Common myeloid progenitor, CD34-positive (primary cell): ENCODE data around the gene POT1. TPM values are rescaled to one million over a fixed set of nuclear protein-coding genes. Genes with fewer than 3 reads are reported as not detected.
A peak's percentile ranks its signal among the peaks of the same experiment; 100 is the strongest.
"Not testable (repeated sequence)": the region's sequence is repeated elsewhere in the genome, so short reads cannot be mapped to it uniquely, and the experiment has no call there.

ENCODE experiments used
- CTCF ChIA-PET: fragments of 350-600 bp; sonication (Branson Sonifier 250); formaldehyde crosslinking; loops from one replicate; lab custom pipeline; 2021; ENCODE audit warnings: antibody characterized with exemption; lab: Charles Lee
- POLR2A ChIA-PET: fragments of 350-600 bp; sonication (Branson Sonifier 250); formaldehyde crosslinking; loops from one replicate; lab custom pipeline; 2021; ENCODE audit warnings: antibody characterized with exemption; lab: Charles Lee
- DNase-seq, 3 donors: peaks; one replicate each; pipeline versions ENCODE4 v3.0.0 to v3.0.0-alpha.2; 2013
- H3K27ac ChIP-seq, 2 experiments: 1 replicate in 1 of 2; 2 replicates in 1 of 2; pipeline ENCODE4 v1.7.0; 2013; ENCODE audit warnings: inconsistent platforms in 2 of 2, low read length in 2 of 2, mild to moderate bottlenecking in 2 of 2, low read depth in 1 of 2, moderate library complexity in 1 of 2; ENCODE audit not compliant: severe bottlenecking in 2 of 2, insufficient read depth in 1 of 2, poor library complexity in 1 of 2
- H3K27me3 ChIP-seq, 5 experiments: replicated peaks in 2 of 5; 1 replicate in 3 of 5; 2 replicates in 2 of 5; pipeline versions ENCODE4 v1.6.1 to v1.7.0; 2013; ENCODE audit warnings: low read length in 4 of 5, mild to moderate bottlenecking in 2 of 5, moderate library complexity in 2 of 5, inconsistent platforms in 1 of 5; ENCODE audit not compliant: insufficient read depth in 5 of 5, control insufficient read depth in 4 of 5
- H3K36me3 ChIP-seq, 4 experiments: 1 replicate in 2 of 4; 2 replicates in 2 of 4; pipeline versions ENCODE4 v1.6.1 to v1.7.0; 2013; ENCODE audit warnings: low read length in 3 of 4, control low read depth in 1 of 4, mild to moderate bottlenecking in 1 of 4; ENCODE audit not compliant: control insufficient read depth in 4 of 4, insufficient read depth in 4 of 4
- H3K4me1 ChIP-seq, 4 experiments: 1 replicate in 3 of 4; 2 replicates in 1 of 4; pipeline versions ENCODE4 v1.6.1 to v1.7.1; 2013; ENCODE audit warnings: low read length in 3 of 4, mild to moderate bottlenecking in 3 of 4, control low read depth in 1 of 4, inconsistent platforms in 1 of 4, moderate library complexity in 1 of 4; ENCODE audit not compliant: control insufficient read depth in 4 of 4, insufficient read depth in 4 of 4; ENCODE audit errors: control extremely low read depth in 1 of 4
- H3K4me3 ChIP-seq, 7 experiments: 1 replicate in 4 of 7; 2 replicates in 3 of 7; pipeline versions ENCODE4 v1.5.1 to v1.7.0; 2013; ENCODE audit warnings: mild to moderate bottlenecking in 7 of 7, low read length in 6 of 7, moderate library complexity in 6 of 7, inconsistent platforms in 2 of 7, low read depth in 2 of 7, control low read depth in 1 of 7; ENCODE audit not compliant: insufficient read depth in 4 of 7, control insufficient read depth in 1 of 7; ENCODE audit errors: extremely low read depth in 1 of 7
- H3K9me3 ChIP-seq, 5 experiments: 1 replicate in 4 of 5; 2 replicates in 1 of 5; pipeline versions ENCODE4 v1.6.1 to v1.7.1; 2013; ENCODE audit warnings: low read length in 4 of 5, mild to moderate bottlenecking in 2 of 5, inconsistent platforms in 1 of 5, low read depth in 1 of 5, moderate library complexity in 1 of 5; ENCODE audit not compliant: control insufficient read depth in 4 of 5, insufficient read depth in 2 of 5; ENCODE audit errors: control extremely low read depth in 1 of 5
- WGBS: methylation state at CpG from one replicate; pipeline ENCODE4 v1.1.5; 2013; ENCODE audit not compliant: insufficient coverage; 5-methylcytosine and 5-hydroxymethylcytosine counted together
- polyA plus RNA-seq: library from polyadenylated mRNA; unstranded; fragments of 120-200 nt; gene quantifications from one replicate; pipeline ENCODE4 v1.2.1, GENCODE V29; 2013

Gene POT1
- 33.9 TPM for polyA plus RNA-seq

GRCh38 chr7:124929467-124930172 lies at the start of gene POT1:
Gene POT1 (minus strand): TSS chr7:124929825. CDS start chr7:124897173, 32,652 bp downstream.
- H3K4me1 ChIP-seq = peaks cover 4 to 10% (median 9%) of the 10 kb centered on the region in 4 experiments
- CTCF ChIA-PET = no interaction called here
- H3K36me3 ChIP-seq = peaks cover 0 to 6% (median 0%) of the 10 kb centered on the region in 4 experiments

GRCh38 chr7:124975131-124975530 lies 45.5 kb upstream of the POT1 start:
- H3K4me1 ChIP-seq, DNase-seq, POLR2A ChIA-PET, H3K27ac ChIP-seq, CTCF ChIA-PET, H3K9me3 ChIP-seq, H3K27me3 ChIP-seq, H3K4me3 ChIP-seq, H3K36me3 ChIP-seq: not testable (repeated sequence)
- WGBS = 90% methylated on average over 2 of the region's 3 CpGs

More at GRCh38 chr7:124929467-124930172, at the start of gene POT1:
- peak within 1 kb of the TSS; percentile 78 to 89 for H3K27ac ChIP-seq
- no peaks in the 10 kb centered on the region for H3K27me3 ChIP-seq
- WGBS = 0% methylated on average over 44 of the region's 45 CpGs
- peak within 1 kb of the TSS; percentile 23 to 100 (median 93) for H3K4me3 ChIP-seq
- DNase-seq = peak; percentile 99 to 100 (median 99)
- POLR2A ChIA-PET = interaction anchor here (0.9 kb wide), 1 partner anchor 16 kb away, joined by 3 read pairs; no protein-coding TSS in a partner anchor
- H3K9me3 ChIP-seq = no peaks in the 10 kb centered on the region

GRCh38 chr7:124965553-124965952 lies 35.9 kb upstream of the POT1 start:
- POLR2A ChIA-PET = no interaction called here

DNA sequence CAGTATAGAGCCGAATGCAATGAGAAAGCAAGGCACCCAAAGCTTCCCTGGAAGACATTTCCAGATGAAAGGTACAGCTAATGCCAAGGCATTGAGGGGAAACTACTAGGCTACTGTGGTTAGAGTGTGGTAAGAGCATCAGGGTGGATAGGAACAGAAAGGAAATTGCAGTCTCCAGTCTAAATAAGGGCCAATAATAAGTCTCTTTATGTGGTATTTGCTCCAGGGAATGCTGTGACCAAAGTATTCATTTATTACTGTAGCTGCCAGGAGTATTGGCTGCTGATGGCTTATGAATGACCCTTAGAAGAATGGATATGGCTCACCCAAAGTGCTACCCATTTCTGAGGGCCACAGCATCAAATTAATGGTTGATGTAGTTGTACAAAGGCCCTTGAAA lies 30.1 kb upstream of the POT1 start:
- ChIA-PET POLR2A (no interaction called here), CTCF (no interaction called here)
- H3K4me3 ChIP-seq = no peak overlapping the region
- peaks cover 0 to 4% (median 0%) of the 10 kb centered on the region in 5 experiments for H3K9me3 ChIP-seq
- H3K27me3 ChIP-seq = no peaks in the 10 kb centered on the region
- no peak overlapping the region for H3K27ac ChIP-seq
- 0% methylated on average over 1 of the region's 1 CpG for WGBS
- no peaks in the 10 kb centered on the region for H3K36me3 ChIP-seq
- H3K4me1 ChIP-seq = no peaks in the 10 kb centered on the region
- no peak for DNase-seq

More at GRCh38 chr7:124965553-124965952, 35.9 kb upstream of the POT1 start:
- H3K27ac ChIP-seq = no peak overlapping the region
- no peaks in the 10 kb centered on the region for H3K9me3 ChIP-seq
- H3K4me3 ChIP-seq = no peak overlapping the region
- H3K4me1 ChIP-seq = no peaks in the 10 kb centered on the region
- DNase-seq = no peak
- H3K36me3 ChIP-seq = no peaks in the 10 kb centered on the region
- no peaks in the 10 kb centered on the region for H3K27me3 ChIP-seq
- 100% methylated on average over 1 of the region's 4 CpGs for WGBS
- CTCF ChIA-PET = no interaction called here

- WGBS = 100% methylated on average over 1 of the region's 1 CpG
- H3K4me3 ChIP-seq, CTCF ChIA-PET, DNase-seq, H3K9me3 ChIP-seq, H3K4me1 ChIP-seq, H3K27ac ChIP-seq, H3K27me3 ChIP-seq, POLR2A ChIA-PET, H3K36me3 ChIP-seq: not testable (repeated sequence)
These were observed 28.3 kb upstream of the POT1 start for GRCh38 chr7:124957952-124958351.

DNA sequence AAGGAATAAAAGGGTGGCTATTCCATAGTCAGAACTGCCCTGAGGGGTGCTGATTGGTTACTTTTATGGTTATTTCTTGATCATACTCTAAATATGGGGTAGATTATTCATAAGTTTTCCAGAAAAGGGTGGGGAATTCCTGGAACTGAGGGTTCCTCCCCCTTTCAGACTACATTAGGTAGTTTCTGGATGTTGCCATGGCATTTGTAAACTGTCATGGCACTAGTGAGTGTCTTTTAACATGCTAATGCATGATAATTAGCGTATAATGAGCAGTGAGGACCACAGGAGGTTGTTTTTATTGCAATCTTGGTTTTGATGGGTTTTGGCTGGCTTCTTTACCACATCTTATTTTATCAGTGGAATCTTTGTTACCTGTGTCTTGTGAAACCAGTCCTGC lies 26.5 kb upstream of the POT1 start:
- Histone ChIP-seq H3K27ac (no peak overlapping the region), H3K36me3 (no peaks in the 10 kb centered on the region), H3K4me1 (no peaks in the 10 kb centered on the region), H3K27me3 (no peaks in the 10 kb centered on the region), H3K9me3 (peaks cover 0 to 4% (median 0%) of the 10 kb centered on the region in 5 experiments), H3K4me3 (no peak overlapping the region)
- DNase-seq = no peak
- no CpG with 5 or more reads among the region's 1 CpG for WGBS
- POLR2A ChIA-PET = no interaction called here
- CTCF ChIA-PET = no interaction called here

DNA sequence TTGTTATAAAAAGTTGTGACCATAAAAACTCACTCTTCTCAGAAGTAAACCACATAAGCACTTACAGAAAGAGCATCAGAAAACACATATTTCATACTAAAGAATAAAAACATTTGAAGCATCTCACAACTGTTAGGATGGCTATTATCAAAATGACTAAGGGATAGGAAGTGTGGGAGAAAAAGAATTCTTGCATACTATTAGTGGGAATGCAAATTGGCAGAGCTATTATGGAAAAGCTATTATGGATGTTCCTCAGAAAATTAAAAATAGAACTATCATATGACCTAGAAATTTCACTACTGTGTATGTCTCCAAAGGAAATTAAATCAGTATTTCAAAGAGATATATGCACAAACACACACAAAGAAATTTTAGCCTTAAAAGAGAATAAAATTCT lies 25.2 kb upstream of the POT1 start:
- Histone ChIP-seq H3K9me3 (peaks cover 0 to 4% (median 0%) of the 10 kb centered on the region in 5 experiments), H3K27ac (no peak overlapping the region), H3K36me3 (no peaks in the 10 kb centered on the region), H3K4me3 (no peak overlapping the region), H3K27me3 (no peaks in the 10 kb centered on the region), H3K4me1 (no peaks in the 10 kb centered on the region)
- CTCF ChIA-PET = no interaction called here
- POLR2A ChIA-PET = no interaction called here
- no peak for DNase-seq
